IPS DF 4.7 (cell line): ENCODE results near the gene AGRN.

ENCODE experiments used
- DNase-seq: peaks from one replicate; pipeline ENCODE4 v3.0.0-alpha.2; 2013; ENCODE audit warnings: low spot score; ENCODE audit errors: extremely low read depth

AGRN gene

DNA sequence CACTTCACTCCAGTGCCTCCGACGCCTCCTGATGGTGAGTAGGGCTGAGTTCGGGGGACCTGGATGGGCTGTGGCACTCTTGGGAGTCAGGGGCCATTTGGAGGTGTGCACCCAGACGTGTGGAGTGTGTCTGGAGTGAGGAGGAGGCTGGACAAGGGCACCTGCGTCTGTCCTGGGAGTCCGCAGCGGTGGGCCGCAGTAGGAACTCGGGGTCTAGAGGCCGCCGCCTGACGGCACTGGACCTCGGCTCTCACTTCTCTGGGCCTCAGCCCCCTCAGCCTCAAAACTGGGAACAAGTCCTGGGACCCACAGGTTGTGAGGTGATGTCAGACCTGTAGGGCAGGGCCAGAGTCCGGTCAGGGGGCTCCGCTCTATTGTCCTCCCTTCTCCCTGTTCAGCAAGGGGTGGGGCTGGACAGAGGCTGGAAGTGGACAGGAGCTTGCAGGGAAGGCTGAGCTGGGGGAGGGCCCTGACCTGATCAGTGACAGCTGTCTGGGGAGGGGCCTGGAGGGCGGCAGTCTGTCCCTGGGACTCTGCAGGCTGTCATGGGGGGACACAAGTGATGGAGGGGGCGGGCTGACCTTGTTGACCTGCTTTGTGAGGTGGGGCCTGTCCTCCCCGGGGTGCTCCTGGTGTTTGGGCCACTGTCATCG lies 15.5 kb downstream of the AGRN start:
- no peak for DNase-seq

DNA sequence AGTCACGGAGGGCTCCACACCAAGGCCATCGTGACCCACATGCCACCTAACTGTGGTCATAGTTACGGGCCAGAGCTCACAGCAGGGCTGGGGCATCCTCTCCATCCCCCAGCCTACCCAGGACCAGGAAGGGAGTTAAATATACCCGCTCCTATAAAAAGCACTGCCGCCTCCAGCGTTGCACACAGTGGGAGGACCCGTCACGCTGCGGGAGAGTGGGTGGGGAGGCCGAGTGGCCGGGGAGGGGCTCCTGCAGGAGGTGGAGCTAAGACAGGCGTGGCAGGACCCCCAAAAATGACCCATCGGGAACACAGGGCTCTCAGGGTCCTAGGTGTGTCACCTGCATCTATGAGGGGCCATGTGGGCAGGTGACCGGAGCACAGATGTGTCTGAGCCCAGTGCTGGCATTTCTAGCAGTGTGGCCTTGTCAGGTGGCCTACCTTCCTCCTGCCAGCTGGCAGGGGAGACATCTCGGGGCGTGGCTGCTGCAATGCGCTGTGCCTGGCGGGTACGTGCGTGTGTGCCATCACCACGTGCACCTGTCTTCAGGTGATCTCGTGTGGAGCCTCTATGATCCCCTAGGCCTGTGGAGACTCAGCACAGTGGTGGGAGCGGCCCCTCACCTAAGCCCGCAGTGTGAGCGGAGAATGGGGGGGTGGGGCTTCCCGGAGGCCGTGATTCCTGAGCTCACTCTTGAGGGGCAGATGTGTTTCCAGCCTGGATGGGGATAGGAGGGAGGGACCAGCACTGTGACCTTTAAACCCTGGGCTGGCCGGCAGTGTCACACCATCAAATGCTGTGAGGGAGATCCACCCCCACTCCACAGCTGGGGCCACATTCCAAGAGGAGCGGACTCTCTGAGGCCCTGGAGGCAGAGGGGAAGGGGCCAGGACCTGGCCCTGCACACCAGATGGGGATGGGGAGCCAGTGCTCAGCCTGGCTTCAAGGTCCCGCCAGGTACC lies 17.7 kb downstream of the AGRN start:
- no peak for DNase-seq

DNA sequence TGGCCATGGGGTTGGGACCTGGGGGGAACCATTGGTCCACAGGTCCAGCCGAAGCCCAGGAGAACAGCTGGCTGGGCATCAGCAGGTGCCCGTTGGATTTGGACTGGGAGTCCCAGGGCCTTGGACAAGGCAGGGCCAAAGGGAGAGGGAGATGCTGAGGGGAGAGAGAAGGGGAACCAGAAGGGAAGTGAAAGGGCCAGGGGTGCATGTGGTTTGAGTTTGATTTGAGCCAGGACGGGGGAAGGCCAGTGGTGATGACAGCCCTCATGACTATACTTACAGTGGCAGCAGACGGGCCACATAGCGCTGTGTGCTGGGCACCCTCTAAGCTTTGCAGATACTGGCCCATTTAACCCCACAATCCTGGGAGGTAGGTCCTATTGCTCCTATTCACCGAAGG lies 18.8 kb downstream of the AGRN start:
- DNase-seq, result no peak

DNA sequence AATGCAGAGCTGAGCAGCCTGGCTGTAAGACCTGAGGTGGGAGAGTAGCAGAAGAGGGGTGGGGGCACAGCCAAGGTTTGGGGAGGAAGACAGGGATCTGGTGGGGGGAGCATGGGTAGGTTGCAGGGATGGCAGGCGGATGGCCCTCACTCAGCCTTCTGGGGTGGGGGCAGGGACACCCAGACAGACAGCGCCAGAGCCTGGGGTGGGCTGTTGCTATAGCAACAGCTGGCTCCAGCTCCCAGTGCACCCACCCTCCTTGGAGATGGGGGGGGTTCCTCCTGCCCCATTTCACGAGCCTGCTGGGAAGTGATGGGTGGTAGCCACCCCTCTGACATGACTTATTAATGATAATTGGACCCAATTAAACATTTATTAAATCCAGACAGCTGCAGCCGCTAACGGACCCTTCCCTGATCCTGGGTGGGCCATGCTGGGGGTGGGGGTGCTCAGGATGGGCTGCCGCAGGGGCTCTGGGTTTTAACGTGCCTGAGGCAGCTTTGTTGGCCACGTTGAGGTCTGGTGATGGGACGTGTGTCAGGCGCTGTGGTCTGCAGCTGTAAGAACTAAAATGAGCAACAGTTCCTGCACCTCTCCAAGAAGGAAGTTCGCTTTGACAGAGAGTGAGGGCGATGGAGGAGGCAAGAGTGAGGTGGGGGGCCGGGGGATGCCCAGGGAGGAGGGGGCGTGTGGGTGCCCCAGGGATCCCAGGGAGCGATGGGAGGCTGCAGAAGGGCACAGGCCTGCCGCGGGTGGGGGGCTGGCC lies 19.4 kb downstream of the AGRN start:
- DNase-seq, result no peak

DNA sequence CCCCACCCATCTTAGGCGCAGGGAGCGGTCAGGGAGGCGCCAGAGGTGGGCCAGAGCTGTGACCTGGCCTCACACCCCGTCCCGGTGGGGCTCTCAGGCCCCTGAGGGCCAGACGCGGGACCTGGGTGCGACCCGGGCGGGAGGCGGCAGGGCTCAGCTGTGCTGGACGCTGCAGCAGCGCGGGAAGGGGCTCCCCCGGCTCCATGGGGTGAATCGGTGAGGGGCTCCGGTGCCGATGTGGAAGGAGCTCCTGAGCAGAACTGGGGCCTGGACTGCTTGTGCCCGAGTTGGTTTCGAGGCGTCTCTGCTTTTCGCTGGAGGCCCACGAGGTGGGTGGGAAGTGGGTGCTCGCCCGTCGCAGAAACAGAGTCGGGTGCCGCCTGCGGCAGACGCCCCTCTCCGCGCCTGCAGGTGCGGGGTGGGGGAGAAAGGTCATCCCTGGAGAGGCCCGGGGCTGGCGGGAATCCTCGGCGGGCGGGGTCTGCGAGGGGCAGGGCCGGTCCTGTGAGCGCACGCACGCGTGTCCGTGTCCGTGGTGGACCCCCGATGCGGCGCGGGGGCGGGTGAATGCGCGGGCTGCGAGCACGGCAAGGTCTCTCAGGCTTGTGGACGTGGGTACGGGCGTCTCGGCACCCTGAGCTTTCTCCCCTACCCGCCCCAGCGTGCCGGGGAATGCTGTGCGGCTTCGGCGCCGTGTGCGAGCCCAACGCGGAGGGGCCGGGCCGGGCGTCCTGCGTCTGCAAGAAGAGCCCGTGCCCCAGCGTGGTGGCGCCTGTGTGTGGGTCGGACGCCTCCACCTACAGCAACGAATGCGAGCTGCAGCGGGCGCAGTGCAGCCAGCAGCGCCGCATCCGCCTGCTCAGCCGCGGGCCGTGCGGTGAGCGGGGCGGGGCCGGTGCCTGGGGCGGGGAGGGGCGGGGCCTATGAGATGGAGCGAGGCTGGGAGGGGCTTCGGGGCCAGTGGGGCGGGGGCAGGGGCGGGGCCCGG lies 20.4 kb downstream of the AGRN start:
- no peak for DNase-seq

DNA sequence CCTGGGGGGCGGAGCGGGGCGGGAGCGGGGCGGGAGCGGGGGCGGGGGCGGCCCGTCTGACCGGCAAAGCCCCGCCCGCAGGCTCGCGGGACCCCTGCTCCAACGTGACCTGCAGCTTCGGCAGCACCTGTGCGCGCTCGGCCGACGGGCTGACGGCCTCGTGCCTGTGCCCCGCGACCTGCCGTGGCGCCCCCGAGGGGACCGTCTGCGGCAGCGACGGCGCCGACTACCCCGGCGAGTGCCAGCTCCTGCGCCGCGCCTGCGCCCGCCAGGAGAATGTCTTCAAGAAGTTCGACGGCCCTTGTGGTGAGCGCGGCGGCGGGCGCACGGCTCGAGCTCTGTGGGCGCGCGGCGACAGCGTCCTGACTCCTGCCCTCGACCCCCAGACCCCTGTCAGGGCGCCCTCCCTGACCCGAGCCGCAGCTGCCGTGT lies 21.2 kb downstream of the AGRN start:
- no peak for DNase-seq

DNA sequence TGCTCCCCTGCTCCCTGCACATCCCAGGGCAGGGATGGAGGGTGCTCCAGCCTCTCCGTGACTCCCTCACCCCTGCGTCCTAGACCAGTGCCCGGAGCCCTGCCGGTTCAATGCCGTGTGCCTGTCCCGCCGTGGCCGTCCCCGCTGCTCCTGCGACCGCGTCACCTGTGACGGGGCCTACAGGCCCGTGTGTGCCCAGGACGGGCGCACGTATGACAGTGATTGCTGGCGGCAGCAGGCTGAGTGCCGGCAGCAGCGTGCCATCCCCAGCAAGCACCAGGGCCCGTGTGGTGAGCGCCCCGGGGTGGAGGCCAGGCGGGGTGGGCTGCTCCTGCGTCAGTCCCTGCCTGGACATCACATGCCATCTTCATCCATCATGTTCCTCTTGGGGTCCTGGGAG lies 22.0 kb downstream of the AGRN start:
- no peak for DNase-seq

DNA sequence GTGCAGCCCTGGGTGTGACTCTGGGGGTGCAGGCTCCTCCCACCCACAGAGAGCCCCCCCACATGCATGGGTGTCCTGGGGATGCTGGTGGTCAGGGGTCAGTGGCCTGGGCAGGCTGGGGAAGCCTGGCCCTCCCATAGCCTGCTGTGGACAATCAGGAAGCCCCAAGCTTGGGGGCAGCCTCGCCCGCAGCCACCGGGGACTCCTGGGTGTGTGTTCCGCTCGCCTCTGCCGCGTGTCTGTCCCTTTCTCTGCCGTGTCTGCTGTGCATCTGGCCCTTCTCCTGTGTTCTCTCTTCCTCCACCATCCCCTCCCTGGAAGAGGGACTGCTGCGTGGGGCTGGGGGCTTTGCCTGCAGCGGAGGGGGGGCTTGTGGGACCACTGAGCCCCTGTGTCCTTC lies 22.9 kb downstream of the AGRN start:
- DNase-seq, result no peak

DNA sequence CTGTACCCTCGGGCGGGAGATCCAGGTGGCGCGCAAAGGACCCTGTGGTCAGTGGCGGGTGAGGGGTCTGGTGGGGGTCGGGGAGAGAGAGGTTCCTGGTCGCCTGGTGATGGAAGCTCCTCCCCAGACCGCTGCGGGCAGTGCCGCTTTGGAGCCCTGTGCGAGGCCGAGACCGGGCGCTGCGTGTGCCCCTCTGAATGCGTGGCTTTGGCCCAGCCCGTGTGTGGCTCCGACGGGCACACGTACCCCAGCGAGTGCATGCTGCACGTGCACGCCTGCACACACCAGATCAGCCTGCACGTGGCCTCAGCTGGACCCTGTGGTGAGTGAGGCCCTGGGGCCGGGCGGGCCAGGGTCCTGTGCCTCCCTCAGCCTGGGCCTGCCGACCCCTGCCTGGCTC lies 23.5 kb downstream of the AGRN start:
- no peak for DNase-seq

DNA sequence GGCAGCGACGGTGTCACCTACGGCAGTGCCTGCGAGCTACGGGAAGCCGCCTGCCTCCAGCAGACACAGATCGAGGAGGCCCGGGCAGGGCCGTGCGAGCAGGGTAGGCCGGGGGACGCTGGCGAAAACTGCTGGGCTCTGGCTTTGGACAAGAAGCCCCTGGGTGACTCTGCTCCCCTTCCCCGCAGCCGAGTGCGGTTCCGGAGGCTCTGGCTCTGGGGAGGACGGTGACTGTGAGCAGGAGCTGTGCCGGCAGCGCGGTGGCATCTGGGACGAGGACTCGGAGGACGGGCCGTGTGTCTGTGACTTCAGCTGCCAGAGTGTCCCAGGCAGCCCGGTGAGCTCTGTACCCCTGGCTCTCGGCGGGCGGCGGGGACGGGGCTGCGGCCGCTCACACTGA lies 24.0 kb downstream of the AGRN start:
- no peak for DNase-seq

DNA sequence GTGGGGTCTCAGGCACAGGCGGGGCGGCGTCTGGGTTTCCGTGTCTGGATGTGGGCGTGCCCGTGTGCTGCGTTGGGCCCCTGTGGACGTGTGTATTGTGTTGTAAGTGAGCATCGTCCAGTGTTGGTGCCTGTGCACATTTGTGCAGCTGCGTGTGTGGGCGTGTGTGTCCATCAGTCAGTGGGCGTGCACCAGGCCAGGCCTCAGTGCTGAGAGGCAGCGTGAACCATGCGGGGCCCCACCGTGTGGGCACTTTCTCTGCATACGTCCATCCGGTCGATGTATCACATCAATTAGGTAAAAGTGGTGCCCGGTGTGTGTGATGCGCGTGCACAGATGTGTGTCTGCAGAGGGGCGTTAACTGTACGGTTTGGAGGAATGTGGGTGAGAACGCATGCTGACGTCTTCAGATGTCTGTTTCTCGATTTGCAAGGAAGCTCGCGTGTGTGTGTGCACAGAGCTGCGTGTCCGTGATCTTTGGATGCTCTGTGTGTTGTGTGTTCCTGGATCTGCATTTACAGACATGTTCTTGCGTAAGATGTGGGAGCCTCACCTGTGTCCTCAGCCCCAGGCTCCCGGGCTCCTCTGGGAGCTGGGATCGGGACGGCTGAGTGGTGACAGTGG lies 24.6 kb downstream of the AGRN start:
- DNase-seq, result no peak

DNA sequence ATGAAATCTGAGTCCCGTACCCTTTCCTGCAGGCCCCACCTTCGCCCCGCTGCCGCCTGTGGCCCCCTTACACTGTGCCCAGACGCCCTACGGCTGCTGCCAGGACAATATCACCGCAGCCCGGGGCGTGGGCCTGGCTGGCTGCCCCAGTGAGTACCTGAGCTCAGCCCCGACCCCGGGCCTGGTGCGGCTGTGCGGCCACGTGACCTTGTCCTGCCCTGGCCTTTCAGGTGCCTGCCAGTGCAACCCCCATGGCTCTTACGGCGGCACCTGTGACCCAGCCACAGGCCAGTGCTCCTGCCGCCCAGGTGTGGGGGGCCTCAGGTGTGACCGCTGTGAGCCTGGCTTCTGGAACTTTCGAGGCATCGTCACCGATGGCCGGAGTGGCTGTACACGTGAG lies 25.2 kb downstream of the AGRN start:
- no peak for DNase-seq

DNA sequence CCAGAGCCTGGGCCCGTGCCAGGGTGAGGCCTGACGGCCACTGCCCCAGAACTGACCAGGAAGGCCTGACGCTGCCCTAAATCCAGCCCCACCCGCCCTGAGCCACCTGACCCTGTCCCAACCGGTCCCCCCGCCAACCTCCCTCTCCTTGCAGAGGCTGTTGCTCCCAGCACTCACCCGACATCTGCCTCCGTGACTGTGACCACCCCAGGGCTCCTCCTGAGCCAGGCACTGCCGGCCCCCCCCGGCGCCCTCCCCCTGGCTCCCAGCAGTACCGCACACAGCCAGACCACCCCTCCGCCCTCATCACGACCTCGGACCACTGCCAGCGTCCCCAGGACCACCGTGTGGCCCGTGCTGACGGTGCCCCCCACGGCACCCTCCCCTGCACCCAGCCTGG lies 26.3 kb downstream of the AGRN start:
- no peak for DNase-seq

DNA sequence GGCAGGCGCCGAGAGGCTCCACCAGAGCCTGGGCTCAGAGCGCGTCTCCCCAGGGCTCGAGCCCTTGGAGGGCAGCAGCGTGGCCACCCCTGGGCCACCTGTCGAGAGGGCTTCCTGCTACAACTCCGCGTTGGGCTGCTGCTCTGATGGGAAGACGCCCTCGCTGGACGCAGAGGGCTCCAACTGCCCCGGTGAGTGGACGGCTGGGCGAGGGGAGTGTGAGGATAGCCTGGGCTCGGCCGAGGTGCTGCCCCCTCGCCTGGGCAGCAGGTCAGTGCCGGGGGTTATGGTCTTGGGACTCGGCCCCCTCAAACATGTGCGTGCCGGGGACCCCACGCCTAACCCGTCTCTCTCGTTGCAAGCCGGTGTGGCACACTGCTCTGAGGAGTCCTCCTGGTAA lies 26.8 kb downstream of the AGRN start:
- no peak for DNase-seq

DNA sequence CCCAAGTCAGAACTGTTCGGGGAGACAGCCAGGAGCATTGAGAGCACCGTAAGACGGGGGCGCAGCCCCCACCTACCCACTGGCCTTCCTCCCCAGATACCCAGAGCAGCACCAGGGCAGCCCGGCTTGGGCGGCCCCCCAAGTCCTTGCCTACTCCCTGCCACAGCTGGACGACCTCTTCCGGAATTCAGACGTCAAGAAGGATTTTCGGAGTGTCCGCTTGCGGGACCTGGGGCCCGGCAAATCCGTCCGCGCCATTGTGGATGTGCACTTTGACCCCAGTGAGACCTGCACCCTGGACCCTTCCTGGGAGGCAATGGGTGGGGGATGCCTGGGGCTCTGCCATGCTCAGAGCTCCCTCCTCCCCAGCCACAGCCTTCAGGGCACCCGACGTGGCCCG lies 27.5 kb downstream of the AGRN start:
- no peak for DNase-seq

DNA sequence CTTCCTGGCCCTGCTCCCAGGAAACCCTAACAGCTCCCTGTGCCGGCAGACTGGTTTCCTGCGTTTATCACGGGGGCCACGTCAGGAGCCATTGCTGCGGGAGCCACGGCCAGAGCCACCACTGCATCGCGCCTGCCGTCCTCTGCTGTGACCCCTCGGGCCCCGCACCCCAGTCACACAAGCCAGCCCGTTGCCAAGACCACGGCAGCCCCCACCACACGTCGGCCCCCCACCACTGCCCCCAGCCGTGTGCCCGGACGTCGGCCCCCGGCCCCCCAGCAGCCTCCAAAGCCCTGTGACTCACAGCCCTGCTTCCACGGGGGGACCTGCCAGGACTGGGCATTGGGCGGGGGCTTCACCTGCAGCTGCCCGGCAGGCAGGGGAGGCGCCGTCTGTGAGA lies 28.0 kb downstream of the AGRN start:
- no peak for DNase-seq

DNA sequence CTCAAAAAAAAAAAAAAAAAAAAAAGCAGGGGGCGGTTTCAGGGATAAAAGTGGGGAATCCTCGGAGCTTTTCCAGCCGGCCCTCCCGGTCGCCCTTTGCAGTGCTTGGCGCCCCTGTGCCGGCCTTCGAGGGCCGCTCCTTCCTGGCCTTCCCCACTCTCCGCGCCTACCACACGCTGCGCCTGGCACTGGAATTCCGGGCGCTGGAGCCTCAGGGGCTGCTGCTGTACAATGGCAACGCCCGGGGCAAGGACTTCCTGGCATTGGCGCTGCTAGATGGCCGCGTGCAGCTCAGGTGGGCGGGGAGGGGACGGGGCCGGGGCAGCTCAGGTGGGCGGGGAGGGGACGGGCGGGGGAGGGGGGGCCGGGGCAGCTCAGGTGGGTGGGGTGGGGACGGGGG lies 28.8 kb downstream of the AGRN start:
- no peak for DNase-seq

DNA sequence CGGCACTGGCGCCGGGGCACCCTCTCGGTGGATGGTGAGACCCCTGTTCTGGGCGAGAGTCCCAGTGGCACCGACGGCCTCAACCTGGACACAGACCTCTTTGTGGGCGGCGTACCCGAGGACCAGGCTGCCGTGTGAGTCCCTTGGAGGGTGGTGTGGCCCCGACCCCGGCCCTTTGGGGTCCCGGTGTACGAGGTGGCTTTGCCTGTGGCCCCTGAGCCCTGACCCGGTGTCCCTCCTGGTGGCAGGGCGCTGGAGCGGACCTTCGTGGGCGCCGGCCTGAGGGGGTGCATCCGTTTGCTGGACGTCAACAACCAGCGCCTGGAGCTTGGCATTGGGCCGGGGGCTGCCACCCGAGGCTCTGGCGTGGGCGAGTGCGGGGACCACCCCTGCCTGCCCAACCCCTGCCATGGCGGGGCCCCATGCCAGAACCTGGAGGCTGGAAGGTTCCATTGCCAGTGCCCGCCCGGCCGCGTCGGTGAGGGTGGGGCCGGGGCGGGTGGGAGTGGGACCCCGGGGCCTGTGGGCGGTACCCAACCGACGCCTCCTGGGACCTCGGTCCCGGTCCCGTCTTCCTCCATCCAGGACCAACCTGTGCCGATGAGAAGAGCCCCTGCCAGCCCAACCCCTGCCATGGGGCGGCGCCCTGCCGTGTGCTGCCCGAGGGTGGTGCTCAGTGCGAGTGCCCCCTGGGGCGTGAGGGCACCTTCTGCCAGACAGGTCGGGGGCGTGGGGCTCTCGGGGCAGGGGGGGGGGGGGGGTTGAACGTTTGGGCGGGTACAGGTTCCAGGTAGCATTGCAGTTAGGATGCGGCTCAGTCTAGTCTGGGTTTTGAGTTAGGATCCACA lies 29.6 kb downstream of the AGRN start:
- DNase-seq, result no peak

DNA sequence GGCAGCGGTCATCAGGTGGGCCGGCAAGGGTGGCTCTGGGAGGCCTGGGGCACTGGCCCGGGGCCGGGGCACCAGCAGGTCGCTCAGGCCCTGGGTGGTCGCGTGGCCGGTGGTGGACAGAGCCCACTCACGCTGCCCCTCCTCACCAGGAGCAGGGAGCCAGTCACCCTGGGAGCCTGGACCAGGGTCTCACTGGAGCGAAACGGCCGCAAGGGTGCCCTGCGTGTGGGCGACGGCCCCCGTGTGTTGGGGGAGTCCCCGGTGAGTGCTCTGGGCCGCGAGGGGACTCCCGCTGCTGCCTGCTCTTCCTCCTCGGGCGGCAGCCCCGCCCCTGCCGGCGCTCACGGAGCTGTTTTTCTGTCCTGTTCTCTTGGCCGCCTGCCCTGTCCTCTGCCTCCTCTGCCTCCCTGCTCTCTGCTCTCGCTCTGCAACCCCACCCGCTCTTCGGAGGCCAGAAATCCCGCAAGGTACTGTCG lies 30.7 kb downstream of the AGRN start:
- no peak for DNase-seq
